A673 (cell line): ENCODE data around the gene CLRN1. TPM values are rescaled to one million over a fixed set of nuclear protein-coding genes. Genes with fewer than 3 reads are reported as not detected.

Source experiments
- BruUV-seq: library from RNA; stranded (reverse); fragments of 400-500 nt; replicated peaks from 2 replicates; lab custom pipeline; 2021; lab: Mats Ljungman, UMichigan
- CTCF ChIA-PET: fragments of 300-600 bp; sonication (Branson Sonifier 250); formaldehyde crosslinking; loops from one replicate; lab custom pipeline; 2022; ENCODE audit warnings: antibody characterized with exemption; lab: Charles Lee
- POLR2A ChIA-PET: fragments of 300-600 bp; sonication (Branson Sonifier 250); formaldehyde crosslinking; loops from one replicate; lab custom pipeline; 2022; ENCODE audit warnings: antibody characterized with exemption; ENCODE audit not compliant: low non-redundant PET; lab: Charles Lee
- DNase-seq: peaks from one replicate; pipeline ENCODE4 v3.0.0-alpha.2; 2015; ENCODE audit warnings: low spot score
- H3K27ac ChIP-seq: fragments of 200-600 bp; sonication (generic); 2 replicates; pipeline ENCODE4 v1.5.1; 2016; ENCODE audit warnings: mixed run types, low read depth, mild to moderate bottlenecking, mixed read lengths, antibody characterized with exemption, low read length; ENCODE audit not compliant: poor library complexity, severe bottlenecking
- H3K27me3 ChIP-seq: fragments of 200-600 bp; sonication (generic); replicated peaks from 2 replicates; pipeline ENCODE4 v1.6.1; 2017; ENCODE audit warnings: mixed run types, low read depth, mild to moderate bottlenecking, mixed read lengths, antibody characterized with exemption, low read length; ENCODE audit not compliant: insufficient read depth, poor library complexity
- H3K36me3 ChIP-seq: fragments of 200-600 bp; sonication (generic); 2 replicates; pipeline ENCODE4 v1.6.1; 2016; ENCODE audit warnings: mixed run types, mild to moderate bottlenecking, mixed read lengths, antibody characterized with exemption, low read length; ENCODE audit not compliant: insufficient read depth, poor library complexity, severe bottlenecking
- H3K4me1 ChIP-seq: fragments of 200-600 bp; sonication (generic); 2 replicates; pipeline ENCODE4 v1.6.1; 2017; ENCODE audit warnings: mixed run types, mild to moderate bottlenecking, mixed read lengths, antibody characterized with exemption, low read length; ENCODE audit not compliant: insufficient read depth, poor library complexity, severe bottlenecking
- H3K4me3 ChIP-seq: fragments of 200-600 bp; sonication (generic); 2 replicates; pipeline ENCODE4 v1.5.1; 2016; ENCODE audit warnings: low read depth, mixed run types, mild to moderate bottlenecking, mixed read lengths, low read length; ENCODE audit not compliant: poor library complexity, severe bottlenecking
- H3K9me3 ChIP-seq: fragments of 200-600 bp; sonication (generic); 2 replicates; pipeline ENCODE4 v1.6.1; 2016; ENCODE audit warnings: mixed run types, low read depth, mild to moderate bottlenecking, mixed read lengths, antibody characterized with exemption, low read length; ENCODE audit not compliant: poor library complexity, severe bottlenecking
- EZH2 ChIP-seq: fragments of 200-600 bp; sonication (generic); IDR thresholded peaks from 2 replicates; pipeline ENCODE4 v1.6.1; 2017; ENCODE audit warnings: borderline replicate concordance, low read depth, mild to moderate bottlenecking, mixed read lengths, antibody characterized with exemption, low read length; ENCODE audit not compliant: poor library complexity, severe bottlenecking
- intact Hi-C: fragments of 100-400 bp; cut with micrococcal nuclease; formaldehyde crosslinking; loops from one replicate; pipeline ENCODE4 v1.10.0; 2022; ENCODE audit not compliant: unreplicated experiment
- total RNA-seq: library from RNA; stranded (reverse); gene quantifications from 2 replicates; pipeline ENCODE4 v1.2.3, GENCODE V29; 2021
- TF ChIP-seq, protein P1 (sequence below): fragments of 300-800, 200-600 bp; sonication (generic); conservative IDR thresholded peaks from 2 replicates; pipeline ENCODE4 v1.5.1; 2017; ENCODE audit warnings: low read depth, mild to moderate bottlenecking, antibody characterized with exemption, low read length, moderate library complexity, mixed read lengths

CLRN1 gene
- total RNA-seq, 1 experiment from 2014 or later, result not detected

DNA sequence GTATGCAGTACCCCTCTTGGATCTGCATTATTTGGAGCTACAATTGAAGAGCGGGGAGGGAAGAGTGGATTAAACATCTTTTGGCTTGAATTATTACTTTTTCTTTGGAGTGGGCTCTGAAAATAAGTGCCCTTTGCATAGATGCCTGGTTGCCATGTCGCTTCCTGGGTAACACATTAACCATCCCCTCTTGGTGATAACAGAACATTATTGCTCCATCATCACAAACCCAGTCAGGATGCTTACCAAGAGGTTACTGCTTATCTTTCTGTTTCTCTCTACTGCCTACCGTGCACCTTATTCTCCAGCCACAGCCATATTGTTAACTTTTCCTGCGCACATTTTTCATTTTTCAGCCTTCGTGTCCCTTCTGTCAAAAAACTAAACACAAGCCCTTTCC, 42.7 kb upstream of the CLRN1 start:
- CTCF ChIA-PET, result no interaction called here
- TF ChIP-seq EZH2, result no peak
- TF ChIP-seq, protein P1, sequence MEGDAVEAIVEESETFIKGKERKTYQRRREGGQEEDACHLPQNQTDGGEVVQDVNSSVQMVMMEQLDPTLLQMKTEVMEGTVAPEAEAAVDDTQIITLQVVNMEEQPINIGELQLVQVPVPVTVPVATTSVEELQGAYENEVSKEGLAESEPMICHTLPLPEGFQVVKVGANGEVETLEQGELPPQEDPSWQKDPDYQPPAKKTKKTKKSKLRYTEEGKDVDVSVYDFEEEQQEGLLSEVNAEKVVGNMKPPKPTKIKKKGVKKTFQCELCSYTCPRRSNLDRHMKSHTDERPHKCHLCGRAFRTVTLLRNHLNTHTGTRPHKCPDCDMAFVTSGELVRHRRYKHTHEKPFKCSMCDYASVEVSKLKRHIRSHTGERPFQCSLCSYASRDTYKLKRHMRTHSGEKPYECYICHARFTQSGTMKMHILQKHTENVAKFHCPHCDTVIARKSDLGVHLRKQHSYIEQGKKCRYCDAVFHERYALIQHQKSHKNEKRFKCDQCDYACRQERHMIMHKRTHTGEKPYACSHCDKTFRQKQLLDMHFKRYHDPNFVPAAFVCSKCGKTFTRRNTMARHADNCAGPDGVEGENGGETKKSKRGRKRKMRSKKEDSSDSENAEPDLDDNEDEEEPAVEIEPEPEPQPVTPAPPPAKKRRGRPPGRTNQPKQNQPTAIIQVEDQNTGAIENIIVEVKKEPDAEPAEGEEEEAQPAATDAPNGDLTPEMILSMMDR, result no peak
- Histone ChIP-seq H3K27ac (no peak overlapping the region), H3K27me3 (peaks cover 35% of the 10 kb centered on the region), H3K4me3 (no peak overlapping the region), H3K36me3 (no peaks in the 10 kb centered on the region), H3K9me3 (no peaks in the 10 kb centered on the region), H3K4me1 (peaks cover 11% of the 10 kb centered on the region)
- no TSS peak for BruUV-seq
- no peak for DNase-seq
- intact Hi-C loops, result no loop called here
- POLR2A ChIA-PET, result no interaction called here

DNA sequence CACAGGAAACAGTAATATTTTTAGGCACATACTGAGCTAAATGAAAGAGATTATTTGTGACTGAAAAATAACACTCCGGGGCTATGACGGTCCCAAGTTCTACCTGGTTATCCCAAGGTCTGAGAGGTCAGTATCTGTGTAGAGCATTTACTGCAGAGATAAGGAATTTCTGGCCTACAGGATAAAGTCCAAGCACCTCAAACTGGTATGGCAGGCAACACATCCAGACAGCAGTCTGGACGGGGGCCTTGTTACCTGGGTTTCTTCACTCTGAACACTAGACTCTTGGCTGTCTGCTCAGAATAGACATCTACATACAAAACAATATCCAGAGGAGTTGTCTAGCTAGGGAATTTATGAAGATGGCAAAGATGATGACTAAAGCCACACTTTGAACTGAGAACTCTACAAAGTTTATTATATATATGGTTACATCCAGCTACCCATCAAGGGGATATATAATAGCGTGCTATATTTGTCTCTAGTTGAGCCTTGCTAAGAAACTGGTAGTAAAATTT, 42.0 kb upstream of the CLRN1 start:
- DNase-seq, result no peak
- no peaks in the 10 kb centered on the region for H3K36me3 ChIP-seq
- POLR2A ChIA-PET, result no interaction called here
- no peak overlapping the region for H3K27ac ChIP-seq
- CTCF ChIA-PET, result no interaction called here
- H3K9me3 ChIP-seq, result no peaks in the 10 kb centered on the region
- intact Hi-C loops, result no loop called here
- peaks cover 11% of the 10 kb centered on the region for H3K4me1 ChIP-seq
- no peak overlapping the region for H3K4me3 ChIP-seq
- peaks cover 32% of the 10 kb centered on the region for H3K27me3 ChIP-seq
- no peak for TF ChIP-seq EZH2
- TF ChIP-seq, protein P1, result no peak
- BruUV-seq, result no TSS peak

DNA sequence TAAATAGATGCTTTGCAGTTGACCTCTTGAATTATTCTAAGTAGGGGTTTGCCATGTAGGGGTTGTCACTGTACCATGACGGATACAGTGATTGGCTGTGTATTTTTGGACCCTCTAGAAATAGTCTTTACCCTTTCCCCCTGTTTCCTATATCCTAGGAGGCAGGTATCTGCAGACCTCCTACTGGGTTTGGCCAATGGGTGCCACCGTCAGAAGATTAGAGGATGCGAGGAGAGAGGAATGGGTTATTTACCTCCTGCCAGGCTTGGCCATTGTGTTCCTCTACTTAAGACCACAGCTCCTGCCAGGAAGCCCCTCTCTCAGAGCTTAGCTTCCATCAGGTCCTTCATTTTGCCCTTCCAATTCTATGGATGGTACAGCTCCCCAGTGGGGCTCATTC, 40.2 kb upstream of the CLRN1 start:
- intact Hi-C loops, result no loop called here
- TF ChIP-seq, protein P1, result no peak
- no peak for TF ChIP-seq EZH2
- DNase-seq, result no peak
- POLR2A ChIA-PET, result no interaction called here
- Histone ChIP-seq H3K27me3 (peaks cover 22% of the 10 kb centered on the region), H3K36me3 (no peaks in the 10 kb centered on the region), H3K4me3 (no peak overlapping the region), H3K9me3 (no peaks in the 10 kb centered on the region), H3K4me1 (peaks cover 11% of the 10 kb centered on the region), H3K27ac (no peak overlapping the region)
- CTCF ChIA-PET, result no interaction called here
- BruUV-seq, result no TSS peak
